ENCODE results near the gene POMP. TPM values are rescaled to one million over a fixed set of nuclear protein-coding genes. Genes with fewer than 3 reads are reported as not detected.

Gene POMP
- total RNA-seq, 1 experiment from 2014 or later: 92.0 TPM

GRCh38 chr13:28622286-28622685 lies 36.6 kb upstream of the POMP start:
- in situ Hi-C loops (cut with HindIII; ENCODE audit: low pct_unique_long_range_greater_than_20kb, low sequenced_read_pairs) (no loop called here), intact Hi-C loops (cut with micrococcal nuclease; ENCODE audit: unreplicated experiment) (no loop called here)
- BruUV-seq (replicated peaks): no TSS peak
- no peak for ATAC-seq
- H3K9me3 ChIP-seq (ENCODE audit: control insufficient read depth, insufficient read depth, low read depth, low read length): no peaks in the 10 kb centered on the region
- DNase-seq (ENCODE audit: low read depth, low spot score): no peak
- H3K4me3 ChIP-seq (ENCODE audit: low read depth in 2 of 2, low read length in 2 of 2): no peak overlapping the region
- H3K27ac ChIP-seq (ENCODE audit: low read length): no peak overlapping the region
- no peaks in the 10 kb centered on the region for H3K36me3 ChIP-seq (ENCODE audit: control insufficient read depth, insufficient read depth, low read length)
- no peaks in the 10 kb centered on the region for H3K27me3 ChIP-seq (ENCODE audit: control insufficient read depth, insufficient read depth, low read length)
- CTCF ChIA-PET: no interaction called here
- POLR2A ChIA-PET: no interaction called here
- no peaks in the 10 kb centered on the region for H3K4me1 ChIP-seq (ENCODE audit: control insufficient read depth, insufficient read depth, low read length)
- TF ChIP-seq POLR2AphosphoS5 (IDR thresholded peaks at IDR 0.05; ENCODE audit: low read depth, low read length) (no peak), TCF7L2 (IDR thresholded peaks at IDR 0.05; ENCODE audit: low read depth, low read length) (no peak), REST (IDR thresholded peaks at IDR 0.05; ENCODE audit: insufficient read depth in 1 of 2, low read depth in 2 of 2, low read length in 1 of 2) (no peak), CTCF (IDR thresholded peaks at IDR 0.05) (no peak), SIN3A (IDR thresholded peaks at IDR 0.05; ENCODE audit: borderline replicate concordance, insufficient read depth, low read depth, low read length) (no peak)

DNA sequence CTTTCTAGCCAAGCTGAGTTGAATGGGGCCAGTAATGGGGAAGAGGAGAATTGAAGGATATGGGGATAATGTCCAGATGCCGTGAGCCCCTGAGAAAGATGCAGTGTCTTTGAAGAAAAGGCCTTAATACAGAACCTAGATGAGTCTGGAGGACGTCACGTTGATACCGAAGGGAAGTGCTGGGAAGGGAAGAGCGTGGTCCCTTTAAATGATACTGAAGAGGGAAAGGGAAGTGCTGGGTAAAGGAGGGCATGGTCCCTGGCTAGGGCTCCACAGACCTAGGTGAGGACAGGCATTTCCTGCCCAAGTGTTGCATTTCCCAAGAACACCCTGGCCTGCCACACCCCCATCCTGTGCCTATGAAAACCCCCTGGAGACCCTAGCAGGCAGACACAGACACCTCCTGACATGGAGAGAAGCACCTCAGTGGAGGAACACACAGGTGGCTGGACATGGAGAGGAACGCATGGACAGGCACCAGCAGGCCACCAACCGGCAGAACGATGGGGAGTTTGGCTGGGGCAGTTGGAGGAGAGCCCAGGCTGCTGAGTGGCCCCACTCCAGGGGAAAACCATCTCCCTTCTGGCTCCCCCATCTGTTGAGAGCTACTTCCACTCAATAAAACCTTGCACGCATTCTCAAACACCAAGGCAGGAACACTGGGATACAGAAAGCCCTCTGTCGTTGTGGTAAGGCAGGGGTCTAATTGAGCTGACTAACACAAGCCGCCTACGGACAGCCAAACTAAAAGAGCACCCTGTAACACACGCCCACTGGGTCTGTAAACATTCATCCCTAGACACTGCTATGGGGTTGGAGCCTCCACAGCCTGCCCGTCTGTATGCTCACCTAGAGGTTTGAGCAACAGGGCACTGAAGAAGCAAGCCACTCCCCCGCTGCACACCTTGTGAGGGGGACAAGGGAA lies 34.9 kb upstream of the POMP start:
- Histone ChIP-seq H3K4me3 (ENCODE audit: low read depth in 2 of 2, low read length in 2 of 2) (no peak overlapping the region), H3K27me3 (ENCODE audit: control insufficient read depth, insufficient read depth, low read length) (no peaks in the 10 kb centered on the region), H3K4me1 (ENCODE audit: control insufficient read depth, insufficient read depth, low read length) (no peaks in the 10 kb centered on the region), H3K9me3 (ENCODE audit: control insufficient read depth, insufficient read depth, low read depth, low read length) (no peaks in the 10 kb centered on the region), H3K36me3 (ENCODE audit: control insufficient read depth, insufficient read depth, low read length) (no peaks in the 10 kb centered on the region), H3K27ac (ENCODE audit: low read length) (no peak overlapping the region)
- ATAC-seq (no peak), DNase-seq (ENCODE audit: low read depth, low spot score) (no peak)
- in situ Hi-C loops (cut with HindIII; ENCODE audit: low pct_unique_long_range_greater_than_20kb, low sequenced_read_pairs): no loop called here
- ChIA-PET POLR2A (no interaction called here), CTCF (no interaction called here)
- intact Hi-C loops (cut with micrococcal nuclease; ENCODE audit: unreplicated experiment): no loop called here
- BruUV-seq (replicated peaks): no TSS peak
- TF ChIP-seq SIN3A (IDR thresholded peaks at IDR 0.05; ENCODE audit: borderline replicate concordance, insufficient read depth, low read depth, low read length) (no peak), CTCF (IDR thresholded peaks at IDR 0.05) (no peak), TCF7L2 (IDR thresholded peaks at IDR 0.05; ENCODE audit: low read depth, low read length) (no peak), POLR2AphosphoS5 (IDR thresholded peaks at IDR 0.05; ENCODE audit: low read depth, low read length) (no peak), REST (IDR thresholded peaks at IDR 0.05; ENCODE audit: insufficient read depth in 1 of 2, low read depth in 2 of 2, low read length in 1 of 2) (no peak)

Measured in Panc1 (cell line).